GM12865 (cell line): ENCODE measurements around the gene PLEKHM3.

Experiments used
- DNase-seq: peaks from one replicate; pipeline ENCODE4 v3.0.0; 2010; ENCODE audit warnings: low read depth
- H3K4me3 ChIP-seq: 2 replicates; pipeline ENCODE4 v1.5.1; 2011; ENCODE audit warnings: mild to moderate bottlenecking, low read depth, low read length, control low read depth
- TF ChIP-seq, protein P1 (sequence below): IDR thresholded peaks from 2 replicates; pipeline ENCODE4 v1.5.1; 2011; ENCODE audit warnings: low read length, control low read depth, low read depth, inconsistent platforms; ENCODE audit not compliant: insufficient read depth; ENCODE audit errors: missing control alignments

Gene PLEKHM3

DNA sequence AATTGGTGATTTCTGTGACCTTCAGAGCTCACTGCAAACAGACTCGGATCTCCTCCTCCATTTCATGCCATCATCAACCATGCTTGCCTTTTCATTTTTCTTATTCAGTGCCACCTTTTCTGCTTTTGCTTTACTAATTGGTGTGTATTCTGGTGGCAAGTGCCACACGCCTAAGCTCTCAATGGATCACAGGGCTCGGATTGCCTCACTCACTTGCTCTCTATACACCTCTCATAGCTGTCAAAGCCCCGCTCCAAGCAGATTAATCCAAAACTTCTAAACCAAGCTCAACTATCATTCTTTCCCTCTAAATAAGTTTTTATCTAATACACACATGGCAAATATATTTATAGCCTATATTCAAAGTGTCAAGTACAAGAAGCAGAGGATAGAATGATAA, 86.4 kb downstream of the PLEKHM3 start:
- TF ChIP-seq, protein P1, sequence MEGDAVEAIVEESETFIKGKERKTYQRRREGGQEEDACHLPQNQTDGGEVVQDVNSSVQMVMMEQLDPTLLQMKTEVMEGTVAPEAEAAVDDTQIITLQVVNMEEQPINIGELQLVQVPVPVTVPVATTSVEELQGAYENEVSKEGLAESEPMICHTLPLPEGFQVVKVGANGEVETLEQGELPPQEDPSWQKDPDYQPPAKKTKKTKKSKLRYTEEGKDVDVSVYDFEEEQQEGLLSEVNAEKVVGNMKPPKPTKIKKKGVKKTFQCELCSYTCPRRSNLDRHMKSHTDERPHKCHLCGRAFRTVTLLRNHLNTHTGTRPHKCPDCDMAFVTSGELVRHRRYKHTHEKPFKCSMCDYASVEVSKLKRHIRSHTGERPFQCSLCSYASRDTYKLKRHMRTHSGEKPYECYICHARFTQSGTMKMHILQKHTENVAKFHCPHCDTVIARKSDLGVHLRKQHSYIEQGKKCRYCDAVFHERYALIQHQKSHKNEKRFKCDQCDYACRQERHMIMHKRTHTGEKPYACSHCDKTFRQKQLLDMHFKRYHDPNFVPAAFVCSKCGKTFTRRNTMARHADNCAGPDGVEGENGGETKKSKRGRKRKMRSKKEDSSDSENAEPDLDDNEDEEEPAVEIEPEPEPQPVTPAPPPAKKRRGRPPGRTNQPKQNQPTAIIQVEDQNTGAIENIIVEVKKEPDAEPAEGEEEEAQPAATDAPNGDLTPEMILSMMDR = no peak
- DNase-seq = no peak
- H3K4me3 ChIP-seq = no peak overlapping the region

DNA sequence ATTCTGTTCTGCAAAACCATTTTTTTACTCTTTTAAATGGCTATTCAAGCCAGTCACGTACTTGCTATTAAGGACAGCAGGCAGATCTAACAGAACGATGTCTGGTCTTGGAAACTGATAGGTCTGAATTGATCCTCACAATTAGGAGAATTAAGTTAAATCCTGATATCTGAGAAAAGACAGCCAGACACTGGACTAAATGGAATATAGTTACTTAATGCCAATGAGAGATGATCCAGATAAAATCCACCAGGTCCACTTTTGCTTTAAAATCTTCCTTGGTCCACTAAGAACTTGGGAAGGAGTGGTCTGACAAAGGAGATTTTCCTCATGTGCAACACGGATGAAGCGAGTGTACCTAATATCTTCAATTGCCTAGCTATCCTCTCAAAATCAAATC, 86.9 kb downstream of the PLEKHM3 start:
- no peak for DNase-seq
- TF ChIP-seq, protein P1 = no peak
- H3K4me3 ChIP-seq = no peak overlapping the region

DNA sequence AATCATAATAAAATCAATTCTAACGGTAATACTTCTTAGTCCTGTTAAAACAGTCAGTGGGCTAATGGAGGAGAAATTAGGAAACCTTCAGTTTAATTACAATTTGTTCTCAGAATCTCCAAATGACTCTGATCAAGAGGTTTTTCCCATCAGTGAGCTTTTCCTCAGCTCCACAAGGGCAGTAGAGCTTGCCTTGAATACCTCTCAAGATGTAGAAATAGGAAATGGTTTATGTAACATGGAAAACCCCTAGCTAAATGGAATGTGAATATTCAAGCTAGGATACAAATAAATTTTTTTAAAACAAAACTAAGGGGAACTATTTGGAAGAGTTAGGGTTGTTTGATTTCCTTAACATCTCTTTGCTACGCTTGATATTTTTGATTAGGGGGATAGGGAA, 87.5 kb downstream of the PLEKHM3 start:
- DNase-seq = no peak
- TF ChIP-seq, protein P1 = no peak
- no peak overlapping the region for H3K4me3 ChIP-seq

DNA sequence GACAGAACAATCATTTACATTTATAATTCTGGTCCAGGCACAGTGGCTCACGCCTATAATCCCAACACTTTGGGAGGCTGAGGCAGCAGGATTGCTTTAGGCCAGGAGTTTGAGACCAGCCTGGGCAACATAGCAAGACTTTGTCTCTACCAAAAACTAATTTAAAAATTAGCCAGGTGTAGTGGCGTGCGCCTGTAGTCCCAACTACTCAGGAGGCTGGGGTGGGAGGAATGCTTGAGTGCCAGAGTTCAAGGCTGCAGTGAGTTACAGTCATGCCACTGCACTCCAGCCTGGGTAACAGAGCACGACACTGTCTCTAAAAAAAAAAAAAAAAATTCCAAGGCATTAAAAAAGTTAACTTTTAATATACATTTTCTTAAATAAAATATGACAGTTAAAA, 88.1 kb downstream of the PLEKHM3 start:
- TF ChIP-seq, protein P1 = no peak
- H3K4me3 ChIP-seq = no peak overlapping the region
- DNase-seq = no peak

DNA sequence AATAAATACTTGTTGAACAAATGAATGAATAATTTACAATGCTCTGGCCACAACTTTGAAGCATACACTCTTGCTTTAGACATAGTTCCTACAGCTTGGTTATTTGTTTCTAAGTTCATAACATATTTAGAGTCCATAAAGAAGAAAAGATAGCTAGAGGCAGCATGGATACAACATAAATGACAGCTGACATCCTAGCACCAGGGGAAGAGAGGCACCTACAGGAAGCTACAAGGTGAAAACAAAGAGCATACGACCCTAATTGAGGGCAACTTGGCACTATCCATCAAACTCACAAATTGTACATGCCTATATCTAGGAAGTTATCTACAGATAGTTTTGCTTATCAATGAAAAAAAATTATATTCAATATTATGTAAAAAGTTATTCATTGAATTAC, 88.9 kb downstream of the PLEKHM3 start:
- no peak overlapping the region for H3K4me3 ChIP-seq
- no peak for DNase-seq
- TF ChIP-seq, protein P1 = no peak

DNA sequence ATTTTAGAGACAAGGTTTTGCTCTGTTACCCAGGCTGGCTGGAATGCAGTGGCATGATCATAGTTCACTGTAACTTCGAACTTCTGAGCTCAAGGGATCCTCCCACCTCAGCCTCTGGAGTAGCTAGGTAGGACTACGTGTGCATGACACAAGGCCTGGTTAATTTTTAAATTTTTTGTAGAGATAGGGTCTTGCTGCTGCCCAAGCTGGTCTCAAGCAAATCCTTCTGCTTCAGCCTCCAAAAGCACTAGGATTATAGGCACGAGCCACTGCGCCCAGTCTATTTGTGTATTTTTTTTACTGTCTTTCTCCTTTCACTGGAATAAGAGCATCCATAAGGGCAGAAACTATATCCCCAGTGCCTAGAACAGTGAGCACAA, 89.3 kb downstream of the PLEKHM3 start:
- TF ChIP-seq, protein P1 = no peak
- H3K4me3 ChIP-seq = no peak overlapping the region
- no peak for DNase-seq

DNA sequence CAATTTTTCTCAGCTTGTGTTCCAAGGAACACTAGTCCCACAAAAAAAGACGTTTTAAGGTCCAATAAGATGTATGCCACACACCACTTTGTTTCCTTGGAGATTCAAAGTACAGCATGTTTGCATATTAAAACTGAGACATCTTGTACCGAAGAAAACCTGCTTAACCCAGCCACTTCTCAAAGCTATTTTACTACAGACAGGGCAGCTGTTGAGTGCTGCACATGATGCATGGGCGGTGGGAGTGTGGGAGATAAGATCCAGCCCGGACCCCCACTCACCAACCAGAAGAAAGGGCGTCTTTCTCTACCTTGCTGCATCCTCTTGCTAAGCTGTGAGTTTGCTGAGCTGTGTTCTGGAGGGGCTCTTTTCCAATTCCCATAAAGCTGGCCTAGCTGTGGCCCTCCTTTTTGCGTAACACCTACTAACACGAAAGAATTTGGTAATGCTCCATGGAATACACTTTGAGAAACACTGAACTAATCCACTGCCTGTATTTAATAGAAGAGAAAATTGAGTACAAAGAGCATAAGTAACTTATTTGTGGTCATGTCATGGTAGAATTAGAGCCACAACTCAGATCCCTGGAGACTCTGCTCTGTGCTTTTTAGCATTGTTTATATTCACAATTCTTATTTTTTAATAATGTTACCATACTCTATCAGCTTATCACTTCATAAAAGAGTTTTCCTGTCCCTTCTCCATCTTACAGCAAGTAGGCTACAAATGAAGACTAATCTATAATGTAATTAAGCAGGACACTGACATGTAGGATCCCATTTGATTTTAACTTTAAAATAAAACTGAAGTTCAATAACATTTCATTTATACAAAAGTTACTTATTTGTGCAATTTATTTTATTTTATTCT, 90.0 kb downstream of the PLEKHM3 start:
- TF ChIP-seq, protein P1 = no peak
- no peak for DNase-seq
- no peak overlapping the region for H3K4me3 ChIP-seq
